ENCODE data around the gene CADPS2. TPM values are rescaled to one million over a fixed set of nuclear protein-coding genes. Genes with fewer than 3 reads are reported as not detected.

Gene CADPS2
- total and polyA plus RNA-seq, 9 donors = 4.4 to 11.3 (median 7.4) TPM

- DNase-seq = no peak
- no peak overlapping the region for H3K27ac ChIP-seq (ENCODE audit: low read length)
- no peaks in the 10 kb centered on the region for H3K9me3 ChIP-seq (replicated peaks; ENCODE audit: control insufficient read depth, low read depth, low read length)
- no peaks in the 10 kb centered on the region for H3K27me3 ChIP-seq (ENCODE audit: control insufficient read depth, insufficient read depth, low read length)
- no peaks in the 10 kb centered on the region for H3K36me3 ChIP-seq (ENCODE audit: control insufficient read depth, insufficient read depth, low read length)
- no peaks in the 10 kb centered on the region for H3K4me1 ChIP-seq (ENCODE audit: control insufficient read depth, insufficient read depth, low read length)
- no peak overlapping the region for H3K4me3 ChIP-seq (ENCODE audit: low read length)
- 93% methylated on average over 3 of the region's 4 CpGs for WGBS (ENCODE audit: insufficient coverage)
Measured at GRCh38 chr7:122454776-122455507, 431.3 kb downstream of the CADPS2 start.

DNA sequence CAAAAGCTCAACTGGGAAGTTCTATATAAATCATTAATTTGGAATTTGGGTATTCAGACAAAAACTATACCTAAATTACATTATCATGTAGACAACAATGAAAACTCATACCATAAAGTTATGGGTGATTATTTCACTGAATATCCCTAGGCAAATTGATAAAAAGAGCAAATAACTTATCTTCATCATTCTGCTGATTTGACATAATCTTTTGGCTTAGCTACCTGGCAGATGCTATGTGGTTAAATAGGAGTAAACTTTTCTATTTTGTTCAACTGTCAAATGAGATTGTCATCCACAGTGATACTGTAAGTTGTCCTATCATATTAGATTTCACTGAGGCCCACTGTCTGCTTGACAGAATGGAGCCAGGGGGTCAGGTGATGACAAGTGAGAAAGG, 432.8 kb downstream of the CADPS2 start:
- H3K4me3 ChIP-seq (ENCODE audit: low read length) = no peak overlapping the region
- H3K27me3 ChIP-seq (ENCODE audit: control insufficient read depth, insufficient read depth, low read length) = no peaks in the 10 kb centered on the region
- no peaks in the 10 kb centered on the region for H3K4me1 ChIP-seq (ENCODE audit: control insufficient read depth, insufficient read depth, low read length)
- H3K27ac ChIP-seq (ENCODE audit: low read length) = no peak overlapping the region
- H3K9me3 ChIP-seq (replicated peaks; ENCODE audit: control insufficient read depth, low read depth, low read length) = no peaks in the 10 kb centered on the region
- H3K36me3 ChIP-seq (ENCODE audit: control insufficient read depth, insufficient read depth, low read length) = no peaks in the 10 kb centered on the region
- DNase-seq = no peak

GRCh38 chr7:122448893-122449589, 437.2 kb downstream of the CADPS2 start:
- 100% methylated on average over 1 of the region's 5 CpGs for WGBS (ENCODE audit: insufficient coverage)
- no peaks in the 10 kb centered on the region for H3K4me1 ChIP-seq (ENCODE audit: control insufficient read depth, insufficient read depth, low read length)
- H3K27ac ChIP-seq (ENCODE audit: low read length) = no peak overlapping the region
- H3K9me3 ChIP-seq (replicated peaks; ENCODE audit: control insufficient read depth, low read depth, low read length) = no peaks in the 10 kb centered on the region
- no peak for DNase-seq
- no peak overlapping the region for H3K4me3 ChIP-seq (ENCODE audit: low read length)
- H3K36me3 ChIP-seq (ENCODE audit: control insufficient read depth, insufficient read depth, low read length) = no peaks in the 10 kb centered on the region
- no peaks in the 10 kb centered on the region for H3K27me3 ChIP-seq (ENCODE audit: control insufficient read depth, insufficient read depth, low read length)

- DNase-seq = no peak
- no peak overlapping the region for H3K4me3 ChIP-seq (ENCODE audit: low read length)
- WGBS (ENCODE audit: insufficient coverage) = no CpG with 5 or more reads among the region's 2 CpGs
Measured at GRCh38 chr7:122442929-122443328, 443.3 kb downstream of the CADPS2 start.

DNA sequence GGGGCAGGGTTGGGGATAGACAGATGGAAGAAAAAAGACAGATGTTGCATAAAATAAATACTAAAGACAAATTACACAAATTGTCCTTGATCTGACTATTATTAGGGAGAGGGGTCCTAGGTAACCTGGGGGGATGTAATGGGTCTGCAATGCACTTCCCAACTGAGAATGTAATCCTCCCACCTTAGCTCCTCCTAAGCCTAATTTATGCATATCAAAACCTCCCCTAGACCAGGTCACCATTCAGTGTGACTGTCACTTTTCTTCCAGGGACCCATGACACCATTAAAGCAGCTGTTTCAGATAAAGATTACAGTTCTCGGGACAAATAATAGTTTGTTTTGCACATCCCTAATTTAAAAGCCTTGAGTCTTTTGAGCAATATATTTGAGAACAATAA, 447.8 kb downstream of the CADPS2 start:
- H3K9me3 ChIP-seq (replicated peaks; ENCODE audit: control insufficient read depth, low read depth, low read length) = no peaks in the 10 kb centered on the region
- H3K27ac ChIP-seq (ENCODE audit: low read length) = no peak overlapping the region
- H3K4me3 ChIP-seq (ENCODE audit: low read length) = no peak overlapping the region
- DNase-seq = no peak
- WGBS (ENCODE audit: insufficient coverage) = no CpG with 5 or more reads among the region's 1 CpG
- no peaks in the 10 kb centered on the region for H3K36me3 ChIP-seq (ENCODE audit: control insufficient read depth, insufficient read depth, low read length)
- no peaks in the 10 kb centered on the region for H3K4me1 ChIP-seq (ENCODE audit: control insufficient read depth, insufficient read depth, low read length)
- no peaks in the 10 kb centered on the region for H3K27me3 ChIP-seq (ENCODE audit: control insufficient read depth, insufficient read depth, low read length)

More at GRCh38 chr7:122442929-122443328, 443.3 kb downstream of the CADPS2 start:
- H3K9me3 ChIP-seq (replicated peaks; ENCODE audit: control insufficient read depth, low read depth, low read length) = no peaks in the 10 kb centered on the region
- no peak overlapping the region for H3K27ac ChIP-seq (ENCODE audit: low read length)
- no peaks in the 10 kb centered on the region for H3K4me1 ChIP-seq (ENCODE audit: control insufficient read depth, insufficient read depth, low read length)
- no peaks in the 10 kb centered on the region for H3K36me3 ChIP-seq (ENCODE audit: control insufficient read depth, insufficient read depth, low read length)
- H3K27me3 ChIP-seq (ENCODE audit: control insufficient read depth, insufficient read depth, low read length) = no peaks in the 10 kb centered on the region

GRCh38 chr7:122438006-122438405, 448.3 kb downstream of the CADPS2 start:
- Histone ChIP-seq H3K36me3 (ENCODE audit: control insufficient read depth, insufficient read depth, low read length) (no peaks in the 10 kb centered on the region), H3K27me3 (ENCODE audit: control insufficient read depth, insufficient read depth, low read length) (no peaks in the 10 kb centered on the region), H3K27ac (ENCODE audit: low read length) (no peak overlapping the region), H3K4me1 (ENCODE audit: control insufficient read depth, insufficient read depth, low read length) (no peaks in the 10 kb centered on the region), H3K4me3 (ENCODE audit: low read length) (no peak overlapping the region), H3K9me3 (replicated peaks; ENCODE audit: control insufficient read depth, low read depth, low read length) (no peaks in the 10 kb centered on the region)
- no peak for DNase-seq
- no CpG with 5 or more reads among the region's 3 CpGs for WGBS (ENCODE audit: insufficient coverage)

GRCh38 chr7:122433765-122434164, 452.5 kb downstream of the CADPS2 start:
- H3K9me3 ChIP-seq (replicated peaks; ENCODE audit: control insufficient read depth, low read depth, low read length) = no peaks in the 10 kb centered on the region
- WGBS (ENCODE audit: insufficient coverage) = 22% methylated on average over 1 of the region's 2 CpGs

GRCh38 chr7:122430710-122431109, 455.6 kb downstream of the CADPS2 start:
- Histone ChIP-seq H3K4me3 (ENCODE audit: low read length) (no peak overlapping the region), H3K27ac (ENCODE audit: low read length) (no peak overlapping the region), H3K4me1 (ENCODE audit: control insufficient read depth, insufficient read depth, low read length) (no peaks in the 10 kb centered on the region), H3K27me3 (ENCODE audit: control insufficient read depth, insufficient read depth, low read length) (no peaks in the 10 kb centered on the region), H3K9me3 (replicated peaks; ENCODE audit: control insufficient read depth, low read depth, low read length) (no peaks in the 10 kb centered on the region), H3K36me3 (ENCODE audit: control insufficient read depth, insufficient read depth, low read length) (no peaks in the 10 kb centered on the region)
- WGBS (ENCODE audit: insufficient coverage) = no CpG with 5 or more reads among the region's 1 CpG
- DNase-seq = no peak

More at GRCh38 chr7:122433765-122434164, 452.5 kb downstream of the CADPS2 start:
- DNase-seq = no peak
- Histone ChIP-seq H3K36me3 (ENCODE audit: control insufficient read depth, insufficient read depth, low read length) (no peaks in the 10 kb centered on the region), H3K4me1 (ENCODE audit: control insufficient read depth, insufficient read depth, low read length) (no peaks in the 10 kb centered on the region), H3K27ac (ENCODE audit: low read length) (no peak overlapping the region), H3K4me3 (ENCODE audit: low read length) (no peak overlapping the region), H3K27me3 (ENCODE audit: control insufficient read depth, insufficient read depth, low read length) (no peaks in the 10 kb centered on the region)

- Histone ChIP-seq H3K27me3 (ENCODE audit: control insufficient read depth, insufficient read depth, low read length) (no peaks in the 10 kb centered on the region), H3K4me3 (ENCODE audit: low read length) (no peak overlapping the region), H3K9me3 (replicated peaks; ENCODE audit: control insufficient read depth, low read depth, low read length) (no peaks in the 10 kb centered on the region), H3K27ac (ENCODE audit: low read length) (no peak overlapping the region), H3K36me3 (ENCODE audit: control insufficient read depth, insufficient read depth, low read length) (no peaks in the 10 kb centered on the region), H3K4me1 (ENCODE audit: control insufficient read depth, insufficient read depth, low read length) (no peaks in the 10 kb centered on the region)
- no CpG with 5 or more reads among the region's 2 CpGs for WGBS (ENCODE audit: insufficient coverage)
- DNase-seq = no peak
Measured at GRCh38 chr7:122429926-122430325, 456.3 kb downstream of the CADPS2 start.

GRCh38 chr7:122425731-122426130, 460.5 kb downstream of the CADPS2 start:
- H3K27ac ChIP-seq (ENCODE audit: low read length) = no peak overlapping the region
- no peaks in the 10 kb centered on the region for H3K36me3 ChIP-seq (ENCODE audit: control insufficient read depth, insufficient read depth, low read length)
- no peak for DNase-seq
- H3K27me3 ChIP-seq (ENCODE audit: control insufficient read depth, insufficient read depth, low read length) = no peaks in the 10 kb centered on the region
- no CpG with 5 or more reads among the region's 1 CpG for WGBS (ENCODE audit: insufficient coverage)
- H3K4me1 ChIP-seq (ENCODE audit: control insufficient read depth, insufficient read depth, low read length) = no peaks in the 10 kb centered on the region
- H3K4me3 ChIP-seq (ENCODE audit: low read length) = no peak overlapping the region
- H3K9me3 ChIP-seq (replicated peaks; ENCODE audit: control insufficient read depth, low read depth, low read length) = no peaks in the 10 kb centered on the region
